Measurements from ENCODE around the gene ING2.
"Not testable (repeated sequence)": the region's sequence is repeated elsewhere in the genome, so short reads cannot be mapped to it uniquely, and the experiment has no call there.

Gene ING2

GRCh38 chr4:183550345-183551093, 45.7 kb downstream of the ING2 start:
- no peak for DNase-seq (ENCODE audit: low spot score)

- no peak for DNase-seq (ENCODE audit: low spot score)
Observed at GRCh38 chr4:183552274-183553146, 47.7 kb downstream of the ING2 start.

- DNase-seq (ENCODE audit: low spot score): not testable (repeated sequence)
Observed at GRCh38 chr4:183553147-183553478, 48.3 kb downstream of the ING2 start.

- no peak for DNase-seq (ENCODE audit: low spot score)
Observed at GRCh38 chr4:183553601-183554345, 48.9 kb downstream of the ING2 start.

- no peak for DNase-seq (ENCODE audit: low spot score)
Observed at GRCh38 chr4:183554346-183554686, 49.5 kb downstream of the ING2 start.

GRCh38 chr4:183554878-183555585, 50.2 kb downstream of the ING2 start:
- DNase-seq (ENCODE audit: low spot score): no peak

GRCh38 chr4:183556947-183557346, 52.1 kb downstream of the ING2 start:
- DNase-seq (ENCODE audit: low spot score): no peak

GRCh38 chr4:183557611-183558010, 52.8 kb downstream of the ING2 start:
- DNase-seq (ENCODE audit: low spot score): no peak

- DNase-seq (ENCODE audit: low spot score): no peak
Observed at GRCh38 chr4:183558873-183559272, 54.0 kb downstream of the ING2 start.

- DNase-seq (ENCODE audit: low spot score): no peak
Observed at GRCh38 chr4:183561905-183562304, 57.0 kb downstream of the ING2 start.

Data from AG08395 (cell line).